OCI-LY3 (cell line): ENCODE results near the gene PIGS.
"Not testable (repeated sequence)": the region's sequence is repeated elsewhere in the genome, so short reads cannot be mapped to it uniquely, and the experiment has no call there.

ENCODE experiments used
- H2AFZ ChIP-seq: fragments of 200-600, 300-600 bp; shearing (Covaris generic); 2 replicates; pipeline ENCODE4 v1.6.0; 2014; ENCODE audit warnings: antibody characterized with exemption, low read depth, low read length
- H3K27ac ChIP-seq: fragments of 200-600, 300-600 bp; sonication (generic); 2 replicates; pipeline ENCODE4 v1.5.1; 2014; ENCODE audit warnings: mild to moderate bottlenecking, low read length, moderate library complexity, mixed read lengths
- H3K27me3 ChIP-seq: fragments of 200-600, 300-600 bp; sonication (generic); 2 replicates; pipeline ENCODE4 v1.6.1; 2014; ENCODE audit warnings: low read depth, low read length, mixed read lengths
- H3K36me3 ChIP-seq: fragments of 200-600, 300-600 bp; sonication (generic); replicated peaks from 2 replicates; pipeline ENCODE3; 2014; ENCODE audit warnings: low read depth, low read length, mixed read lengths
- H3K4me1 ChIP-seq: fragments of 300-600, 200-600 bp; sonication (generic); 2 replicates; pipeline ENCODE4 v1.6.1; 2014; ENCODE audit warnings: low read length, mixed read lengths
- H3K4me2 ChIP-seq: fragments of 200-600, 300-600 bp; sonication (generic); 2 replicates; pipeline ENCODE4 v1.6.1; 2014; ENCODE audit warnings: low read length, mixed read lengths
- H3K4me3 ChIP-seq: fragments of 300-600, 200-600 bp; sonication (generic); 2 replicates; pipeline ENCODE4 v1.5.1; 2014; ENCODE audit warnings: antibody characterized with exemption, mild to moderate bottlenecking, low read length, moderate library complexity
- H3K79me2 ChIP-seq: fragments of 300-600, 200-600 bp; shearing (Covaris generic); 2 replicates; pipeline ENCODE4 v1.6.1; 2014; ENCODE audit warnings: mild to moderate bottlenecking, low read length, mixed read lengths
- H3K9ac ChIP-seq: fragments of 300-600, 200-600 bp; shearing (Covaris generic); 2 replicates; pipeline ENCODE4 v1.6.0; 2014; ENCODE audit warnings: mild to moderate bottlenecking, low read length, moderate library complexity
- H3K9me3 ChIP-seq: fragments of 200-600, 300-600 bp; shearing (Covaris generic); 2 replicates; pipeline ENCODE4 v1.6.1; 2014; ENCODE audit warnings: low read length, mixed read lengths; ENCODE audit not compliant: insufficient read depth
- H4K20me1 ChIP-seq: fragments of 200-600, 300-600 bp; sonication (generic); 2 replicates; pipeline ENCODE4 v1.6.1; 2016; ENCODE audit warnings: low read length, mixed read lengths; ENCODE audit not compliant: insufficient read depth
- EZH2phosphoT487 ChIP-seq: fragments of 200-600 bp; shearing (Covaris generic); IDR thresholded peaks from 2 replicates; pipeline ENCODE4 v1.6.1; 2018; ENCODE audit warnings: antibody characterized with exemption, mixed run types, low read depth
- TF ChIP-seq, protein P1 (sequence below): fragments of 200-600, 300-600 bp; sonication (generic); IDR thresholded peaks from 2 replicates; pipeline ENCODE4 v1.5.1; 2014; ENCODE audit warnings: antibody characterized with exemption, low read length, low read depth

Gene PIGS

DNA sequence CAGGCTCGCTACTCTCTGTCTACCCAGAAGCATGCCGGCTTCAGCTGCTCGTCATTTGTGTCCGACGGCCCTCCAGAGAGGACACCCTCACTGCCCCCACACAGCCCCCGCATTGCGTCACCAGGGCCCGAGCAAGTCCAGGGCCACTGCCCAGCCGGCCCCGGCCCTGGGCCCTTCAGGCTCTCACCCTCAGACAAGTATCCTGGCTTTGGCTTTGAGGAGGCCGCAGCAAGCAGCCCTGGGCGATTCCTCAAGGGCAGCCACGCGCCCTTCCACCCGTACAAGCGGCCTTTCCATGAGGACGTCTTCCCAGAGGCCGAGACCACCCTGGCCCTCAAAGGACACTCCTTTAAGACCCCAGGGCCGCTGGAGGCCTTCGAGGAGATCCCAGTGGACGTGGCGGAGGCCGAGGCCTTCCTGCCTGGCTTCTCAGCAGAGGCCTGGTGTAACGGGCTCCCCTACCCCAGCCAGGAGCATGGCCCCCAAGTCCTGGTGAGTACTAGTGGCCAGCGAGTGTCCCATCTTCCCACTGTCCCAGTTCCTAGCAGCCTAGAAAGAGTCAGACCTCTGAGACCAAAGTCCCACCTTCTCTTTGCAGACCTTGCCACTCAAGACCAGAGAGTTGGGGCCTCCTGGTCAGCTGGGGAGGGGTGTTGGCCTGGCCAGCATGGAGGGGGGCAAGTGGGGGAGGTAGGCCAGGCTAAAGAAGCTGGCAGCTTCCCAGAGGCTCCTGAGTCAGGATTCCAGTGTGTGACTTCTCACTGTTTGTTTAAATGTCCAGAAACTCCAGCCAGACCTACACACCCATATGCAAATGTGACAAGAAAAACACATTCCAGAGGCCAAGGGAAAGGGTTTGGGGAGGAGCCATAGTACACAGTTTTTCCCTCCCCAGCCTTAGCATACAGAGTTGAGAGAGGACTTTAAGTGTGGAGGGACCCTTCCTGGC lies 46.6 kb downstream of the PIGS start:
- no peaks in the 10 kb centered on the region for H3K79me2 ChIP-seq
- no peaks in the 10 kb centered on the region for H4K20me1 ChIP-seq
- H3K36me3 ChIP-seq, result no peaks in the 10 kb centered on the region
- no peak overlapping the region for H3K9ac ChIP-seq
- peaks cover 8% of the 10 kb centered on the region for H3K4me1 ChIP-seq
- no peaks in the 10 kb centered on the region for H3K27me3 ChIP-seq
- no peaks in the 10 kb centered on the region for H3K9me3 ChIP-seq
- H2AFZ ChIP-seq, result no peak overlapping the region
- no peak overlapping the region for H3K4me3 ChIP-seq
- no peak for TF ChIP-seq EZH2phosphoT487
- TF ChIP-seq, protein P1, sequence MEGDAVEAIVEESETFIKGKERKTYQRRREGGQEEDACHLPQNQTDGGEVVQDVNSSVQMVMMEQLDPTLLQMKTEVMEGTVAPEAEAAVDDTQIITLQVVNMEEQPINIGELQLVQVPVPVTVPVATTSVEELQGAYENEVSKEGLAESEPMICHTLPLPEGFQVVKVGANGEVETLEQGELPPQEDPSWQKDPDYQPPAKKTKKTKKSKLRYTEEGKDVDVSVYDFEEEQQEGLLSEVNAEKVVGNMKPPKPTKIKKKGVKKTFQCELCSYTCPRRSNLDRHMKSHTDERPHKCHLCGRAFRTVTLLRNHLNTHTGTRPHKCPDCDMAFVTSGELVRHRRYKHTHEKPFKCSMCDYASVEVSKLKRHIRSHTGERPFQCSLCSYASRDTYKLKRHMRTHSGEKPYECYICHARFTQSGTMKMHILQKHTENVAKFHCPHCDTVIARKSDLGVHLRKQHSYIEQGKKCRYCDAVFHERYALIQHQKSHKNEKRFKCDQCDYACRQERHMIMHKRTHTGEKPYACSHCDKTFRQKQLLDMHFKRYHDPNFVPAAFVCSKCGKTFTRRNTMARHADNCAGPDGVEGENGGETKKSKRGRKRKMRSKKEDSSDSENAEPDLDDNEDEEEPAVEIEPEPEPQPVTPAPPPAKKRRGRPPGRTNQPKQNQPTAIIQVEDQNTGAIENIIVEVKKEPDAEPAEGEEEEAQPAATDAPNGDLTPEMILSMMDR, result no peak
- H3K4me2 ChIP-seq, result no peak overlapping the region
- no peak overlapping the region for H3K27ac ChIP-seq

DNA sequence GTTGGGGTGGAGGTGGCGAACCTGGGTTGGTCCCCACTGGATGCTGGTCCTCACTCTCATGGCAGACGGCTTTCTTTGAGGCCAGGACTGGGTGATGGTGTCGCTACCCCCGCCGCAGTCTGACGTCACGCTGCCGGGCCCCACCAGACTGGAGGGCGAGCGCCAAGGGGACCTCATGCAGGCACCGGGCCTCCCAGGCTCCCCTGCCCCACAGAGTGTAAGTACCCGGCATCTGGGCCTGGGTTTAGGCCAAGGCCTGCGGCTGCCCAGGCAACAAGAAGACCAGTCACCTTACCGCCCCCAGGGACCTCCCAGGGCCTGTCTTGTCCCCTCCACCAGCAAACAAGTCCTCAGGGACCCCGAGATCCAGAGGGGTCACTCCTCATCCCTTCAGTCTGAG lies 47.4 kb downstream of the PIGS start:
- Histone ChIP-seq H3K4me3 (no peak overlapping the region), H2AFZ (no peak overlapping the region), H3K27me3 (no peaks in the 10 kb centered on the region), H3K36me3 (no peaks in the 10 kb centered on the region), H3K9ac (no peak overlapping the region), H3K27ac (no peak overlapping the region), H3K4me1 (peaks cover 16% of the 10 kb centered on the region), H3K79me2 (no peaks in the 10 kb centered on the region), H4K20me1 (no peaks in the 10 kb centered on the region), H3K4me2 (no peak overlapping the region), H3K9me3 (no peaks in the 10 kb centered on the region)
- TF ChIP-seq EZH2phosphoT487, result no peak
- TF ChIP-seq, protein P1, result no peak

DNA sequence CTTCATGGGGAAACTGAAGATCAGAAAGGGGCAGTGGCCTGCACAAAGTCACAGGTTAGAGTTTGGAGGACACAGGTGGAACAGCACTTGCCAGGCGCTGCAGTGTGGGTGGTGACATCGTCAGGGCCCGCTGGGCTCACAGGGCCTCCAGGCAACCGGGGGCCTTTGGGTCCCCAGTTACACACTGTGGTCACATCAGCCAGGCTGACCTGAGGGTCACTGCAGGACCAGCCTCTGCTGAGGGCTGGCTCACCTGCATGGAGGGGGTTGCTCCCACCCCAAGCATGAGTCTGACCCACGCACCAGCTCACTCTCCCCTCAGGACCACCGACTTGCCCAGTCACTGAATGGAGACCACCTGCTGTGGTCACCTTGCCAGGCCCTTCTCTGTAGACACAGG lies 48.1 kb downstream of the PIGS start:
- no peak overlapping the region for H3K9ac ChIP-seq
- H3K27me3 ChIP-seq, result no peaks in the 10 kb centered on the region
- no peak overlapping the region for H2AFZ ChIP-seq
- no peaks in the 10 kb centered on the region for H3K36me3 ChIP-seq
- no peak overlapping the region for H3K27ac ChIP-seq
- H3K9me3 ChIP-seq, result no peaks in the 10 kb centered on the region
- no peak overlapping the region for H3K4me2 ChIP-seq
- no peak overlapping the region for H3K4me3 ChIP-seq
- H3K79me2 ChIP-seq, result no peaks in the 10 kb centered on the region
- peaks cover 22% of the 10 kb centered on the region for H3K4me1 ChIP-seq
- no peaks in the 10 kb centered on the region for H4K20me1 ChIP-seq
- no peak for TF ChIP-seq EZH2phosphoT487
- TF ChIP-seq, protein P1, result no peak

DNA sequence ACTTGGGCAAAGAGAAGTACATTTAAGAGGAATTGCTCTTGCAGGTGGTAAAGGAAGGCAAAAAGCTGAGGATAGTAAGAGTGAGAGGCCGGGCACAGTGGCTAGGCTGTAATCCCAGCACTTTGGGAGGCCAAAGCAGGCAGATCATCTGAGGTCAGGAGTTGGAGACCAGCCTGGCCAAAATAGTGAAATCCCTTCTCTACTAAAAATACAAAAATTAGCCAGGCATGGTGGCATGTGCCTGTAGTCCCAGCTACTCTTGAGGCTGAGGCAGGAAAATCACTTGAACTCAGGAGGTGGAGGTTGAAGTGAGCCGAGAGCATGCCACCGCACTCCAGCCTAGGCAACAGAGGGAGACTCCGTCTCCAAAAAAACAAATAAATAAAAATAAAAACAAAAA lies 49.0 kb downstream of the PIGS start:
- H3K79me2 ChIP-seq, H2AFZ ChIP-seq, H3K4me3 ChIP-seq, H3K36me3 ChIP-seq, H3K9ac ChIP-seq, H4K20me1 ChIP-seq, H3K4me2 ChIP-seq, H3K9me3 ChIP-seq, H3K27ac ChIP-seq, H3K27me3 ChIP-seq: not testable (repeated sequence)
- H3K4me1 ChIP-seq, result peaks cover 26% of the 10 kb centered on the region
